K562 (cell line): ENCODE data around the gene PGBD1. TPM values are rescaled to one million over a fixed set of nuclear protein-coding genes. Genes with fewer than 3 reads are reported as not detected.

Experiments
- ARID1B ChIP-seq: fragments of 450-650 bp; IDR thresholded peaks from 2 replicates; pipeline ENCODE4 v1.6.1; 2016; ENCODE audit warnings: antibody characterized with exemption, mild to moderate bottlenecking, inconsistent platforms
- E2F3 ChIP-seq: fragments of 250-450 bp; sonication (Bioruptor Pico); IDR thresholded peaks from 2 replicates; pipeline ENCODE4 v1.4.0; 2020; ENCODE audit warnings: mild to moderate bottlenecking
- HDGF ChIP-seq: fragments of 450-650 bp; IDR thresholded peaks from 2 replicates; pipeline ENCODE4 v1.6.1; 2016
- HLTF ChIP-seq: fragments of 450-650 bp; IDR thresholded peaks from 2 replicates; pipeline ENCODE4 v1.6.1; 2016
- KDM2B ChIP-seq: fragments of 250-450 bp; sonication (Bioruptor Pico); IDR thresholded peaks from 2 replicates; pipeline ENCODE4 v1.8.0; 2021; ENCODE audit warnings: mild to moderate bottlenecking, moderate library complexity
- MTA3 ChIP-seq: fragments of 450-650 bp; formaldehyde crosslinking; IDR thresholded peaks from 2 replicates; pipeline ENCODE4 v1.6.1; 2017; ENCODE audit warnings: mild to moderate bottlenecking, borderline replicate concordance
- NEUROD1 ChIP-seq: fragments of 150-350 bp; IDR thresholded peaks from 2 replicates; pipeline ENCODE4 v1.6.1; 2014; ENCODE audit warnings: borderline replicate concordance, low read length, low read depth; ENCODE audit not compliant: partially characterized antibody
- PRMT5 ChIP-seq: sonication (generic); formaldehyde crosslinking; IDR thresholded peaks from 2 replicates; pipeline ENCODE4 v1.5.0; 2020; ENCODE audit warnings: missing genetic modification reagents
- SNRNP70 ChIP-seq: fragments of 200-400 bp; formaldehyde crosslinking; optimal IDR thresholded peaks from 2 replicates; pipeline ENCODE3; 2017; ENCODE audit warnings: low read depth, low read length
- TCF7L2 ChIP-seq: fragments of 150-350 bp; IDR thresholded peaks from 2 replicates; pipeline ENCODE4 v1.6.1; 2016; ENCODE audit warnings: low read depth, mild to moderate bottlenecking, low read length, moderate library complexity
- TEAD2 ChIP-seq: fragments of 450-650 bp; IDR thresholded peaks from 2 replicates; pipeline ENCODE4 v1.6.1; 2016; ENCODE audit warnings: missing genetic modification characterization, control low read depth, missing compliant biosample characterization
- ZHX1 ChIP-seq: fragments of 150-350 bp; conservative IDR thresholded peaks from 2 replicates; pipeline ENCODE4 v1.6.1; 2014; ENCODE audit warnings: low read length
- ZNF318 ChIP-seq, 2 experiments: fragments of 450-650 bp; IDR thresholded peaks; 2 replicates each; pipeline ENCODE4 v1.6.1; 2016; ENCODE audit warnings: mild to moderate bottlenecking in 2 of 2, borderline replicate concordance in 1 of 2, low read depth in 1 of 2, moderate library complexity in 1 of 2
- polyA plus RNA-seq, 8 experiments: library from polyadenylated mRNA; depleted of rRNA in 4 of 8; stranded (reverse) in 5 of 8; unstranded in 3 of 8; fragments of >200 nt; fragmentation: Nextera tagmentation in 2 of 8; fragmentation: Illumina TruSeq in 1 of 8; extraction: Ambion mirVana in 2 of 8; extraction: Trizol in 1 of 8; gene quantifications; 2 replicates each; pipeline versions ENCODE4 v1.2.1 to v1.2.3, GENCODE V29; 2011 to 2014; ENCODE audit warnings: inconsistent platforms in 1 of 8, missing spikeins in 1 of 8
- total RNA-seq, 7 experiments: library from RNA; depleted of rRNA in 6 of 7; stranded (reverse); fragments of >200 nt in 6 of 7; fragmentation: Illumina TruSeq in 2 of 7; extraction: Trizol in 2 of 7; gene quantifications; 2 replicates each; pipeline versions ENCODE4 v1.2.1 to v1.2.3, GENCODE V29; 2011 to 2021; ENCODE audit warnings: low replicate concordance in 1 of 7
- TF ChIP-seq, protein P1 (sequence below): fragments of 200-800 bp; sonication (Bioruptor generic); IDR thresholded peaks from 2 replicates; pipeline ENCODE4 v1.6.1; 2017; ENCODE audit warnings: missing genetic modification characterization, missing compliant biosample characterization

The PGBD1 gene
- total and polyA plus RNA-seq, 9 of the 15 experiments (the other 6 are each of a cell fraction or from before 2014, with no cell fraction given): 3.3 to 9.0 (median 7.3) TPM

DNA sequence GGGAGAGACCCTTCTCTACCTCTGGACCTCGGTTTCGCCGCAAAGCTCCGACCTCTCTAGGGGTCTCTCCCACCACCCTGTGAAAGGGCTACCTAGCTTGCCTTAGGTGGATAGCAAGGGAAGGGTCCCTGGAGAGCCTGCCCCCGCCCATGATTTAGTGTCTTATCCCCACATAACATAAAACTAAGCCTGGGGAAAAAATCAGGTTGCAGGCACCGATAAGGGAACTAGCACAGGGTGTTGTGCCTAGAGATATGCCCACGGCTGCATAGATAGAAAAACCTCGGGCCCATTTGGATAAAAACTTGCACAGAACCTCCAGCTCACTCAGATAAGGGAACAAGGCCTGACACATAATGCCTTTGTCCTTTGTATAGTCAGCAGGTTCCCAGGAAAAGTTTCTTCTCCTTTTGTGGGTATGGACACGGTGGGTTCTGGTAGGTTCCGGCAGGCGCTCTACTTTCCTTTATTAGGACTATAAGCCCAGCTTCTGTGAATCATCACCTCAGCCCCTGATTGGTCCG, 53.7 kb downstream of the PGBD1 start (continued):
- TF ChIP-seq ZNF318 (IDR thresholded peaks at IDR 0.05; ENCODE audit: borderline replicate concordance in 1 of 2, low read depth in 1 of 2) (no peak), TCF7L2 (0 out of 2 replicates have a peak, but pooled peaks have one; percentile 38), MTA3 (peak; percentile 36; the same call in 1 of the 2 replicates), ARID1B (peak; percentile 99), ZHX1 (0 out of 2 replicates have a peak, but pooled peaks have one; percentile 24), NEUROD1 (peak; percentile 50), HDGF (no peak), TEAD2 (tag) (0 out of 2 replicates have a peak, but pooled peaks have one; percentile 41), HLTF (0 out of 2 replicates have a peak, but pooled peaks have one; percentile 44), KDM2B (CRISPR knock-in tag) (0 out of 2 replicates have a peak, but pooled peaks have one; percentile 13), PRMT5 (CRISPR knock-in tag) (no peak), E2F3 (no peak), SNRNP70 (no peak)
- TF ChIP-seq, protein P1, sequence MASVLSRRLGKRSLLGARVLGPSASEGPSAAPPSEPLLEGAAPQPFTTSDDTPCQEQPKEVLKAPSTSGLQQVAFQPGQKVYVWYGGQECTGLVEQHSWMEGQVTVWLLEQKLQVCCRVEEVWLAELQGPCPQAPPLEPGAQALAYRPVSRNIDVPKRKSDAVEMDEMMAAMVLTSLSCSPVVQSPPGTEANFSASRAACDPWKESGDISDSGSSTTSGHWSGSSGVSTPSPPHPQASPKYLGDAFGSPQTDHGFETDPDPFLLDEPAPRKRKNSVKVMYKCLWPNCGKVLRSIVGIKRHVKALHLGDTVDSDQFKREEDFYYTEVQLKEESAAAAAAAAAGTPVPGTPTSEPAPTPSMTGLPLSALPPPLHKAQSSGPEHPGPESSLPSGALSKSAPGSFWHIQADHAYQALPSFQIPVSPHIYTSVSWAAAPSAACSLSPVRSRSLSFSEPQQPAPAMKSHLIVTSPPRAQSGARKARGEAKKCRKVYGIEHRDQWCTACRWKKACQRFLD (CRISPR knock-in tag): peak; percentile 97
